Trophoblast cell (in vitro differentiated cells and primary cell): ENCODE data around the gene BCL11B.
A peak's percentile ranks its signal among the peaks of the same experiment; 100 is the strongest.

Source experiments
- DNase-seq, 2 donors: peaks; one replicate each; pipeline ENCODE4 v3.0.0-alpha.2; 2016
- H2AFZ ChIP-seq: 2 replicates; pipeline ENCODE4 v1.6.1; 2013; ENCODE audit warnings: low read length, moderate library complexity, mild to moderate bottlenecking; ENCODE audit not compliant: insufficient read depth, poor library complexity
- H2AK5ac ChIP-seq: 2 replicates; pipeline ENCODE4 v1.6.1; 2013; ENCODE audit warnings: mild to moderate bottlenecking, low read length
- H2BK120ac ChIP-seq: 2 replicates; pipeline ENCODE4 v1.6.1; 2013; ENCODE audit warnings: low read length, mild to moderate bottlenecking, moderate library complexity; ENCODE audit not compliant: insufficient read depth, poor library complexity
- H2BK12ac ChIP-seq: 2 replicates; pipeline ENCODE4 v1.6.1; 2013; ENCODE audit warnings: mild to moderate bottlenecking, low read length, moderate library complexity
- H2BK5ac ChIP-seq: 2 replicates; pipeline ENCODE4 v1.6.1; 2013; ENCODE audit warnings: low read length, low read depth, moderate library complexity, mild to moderate bottlenecking; ENCODE audit not compliant: poor library complexity
- H3K14ac ChIP-seq: 2 replicates; pipeline ENCODE4 v1.6.1; 2013; ENCODE audit warnings: mild to moderate bottlenecking, low read length
- H3K18ac ChIP-seq: 2 replicates; pipeline ENCODE4 v1.6.1; 2013; ENCODE audit warnings: mild to moderate bottlenecking, low read length
- H3K23ac ChIP-seq: 2 replicates; pipeline ENCODE4 v1.6.1; 2013; ENCODE audit warnings: low read length
- H3K27ac ChIP-seq: 2 replicates; pipeline ENCODE4 v1.5.1; 2013; ENCODE audit warnings: low read depth, mild to moderate bottlenecking, inconsistent platforms, low read length, moderate library complexity
- H3K27me3 ChIP-seq: 2 replicates; pipeline ENCODE4 v1.6.1; 2013; ENCODE audit warnings: inconsistent platforms, mild to moderate bottlenecking, low read length, moderate library complexity; ENCODE audit not compliant: insufficient read depth
- H3K36me3 ChIP-seq, 2 experiments: 1 replicate in 1 of 2; 2 replicates in 1 of 2; pipeline ENCODE4 v1.6.1; 2013; ENCODE audit warnings: low read length in 2 of 2, mild to moderate bottlenecking in 2 of 2, moderate library complexity in 1 of 2; ENCODE audit not compliant: insufficient read depth in 2 of 2, control insufficient read depth in 1 of 2
- H3K4ac ChIP-seq: 2 replicates; pipeline ENCODE4 v1.6.1; 2013; ENCODE audit warnings: low read depth, mild to moderate bottlenecking, low read length, moderate library complexity
- H3K4me1 ChIP-seq, 2 experiments: 1 replicate in 1 of 2; 2 replicates in 1 of 2; pipeline ENCODE4 v1.6.1; 2013; ENCODE audit warnings: low read length in 2 of 2, mild to moderate bottlenecking in 2 of 2, moderate library complexity in 1 of 2; ENCODE audit not compliant: insufficient read depth in 2 of 2, control insufficient read depth in 1 of 2
- H3K4me2 ChIP-seq: 2 replicates; pipeline ENCODE4 v1.6.1; 2013; ENCODE audit warnings: inconsistent platforms, mild to moderate bottlenecking, low read length, moderate library complexity
- H3K4me3 ChIP-seq: 2 replicates; pipeline ENCODE4 v1.5.1; 2013; ENCODE audit warnings: mild to moderate bottlenecking, low read depth, low read length, inconsistent platforms
- H3K79me1 ChIP-seq: one replicate; pipeline ENCODE4 v1.6.1; 2013; ENCODE audit warnings: low read length
- H3K79me2 ChIP-seq: 2 replicates; pipeline ENCODE4 v1.6.1; 2013; ENCODE audit warnings: low read length, mild to moderate bottlenecking; ENCODE audit not compliant: control insufficient read depth, insufficient read depth, poor library complexity
- H3K9ac ChIP-seq: 2 replicates; pipeline ENCODE4 v1.6.1; 2013; ENCODE audit warnings: mild to moderate bottlenecking, low read length
- H3K9me3 ChIP-seq: 2 replicates; pipeline ENCODE4 v1.6.1; 2013; ENCODE audit warnings: low read depth, mild to moderate bottlenecking, control low read depth, inconsistent platforms, low read length; ENCODE audit not compliant: insufficient read depth
- H4K12ac ChIP-seq: 2 replicates; pipeline ENCODE4 v1.6.1; 2013; ENCODE audit warnings: low read depth, mild to moderate bottlenecking, low read length, moderate library complexity
- H4K8ac ChIP-seq: 2 replicates; pipeline ENCODE4 v1.6.1; 2013; ENCODE audit warnings: low read depth, mild to moderate bottlenecking, low read length, moderate library complexity
- H4K91ac ChIP-seq: one replicate; pipeline ENCODE4 v1.6.1; 2013; ENCODE audit warnings: low read depth, mild to moderate bottlenecking, low read length, moderate library complexity
- WGBS: extraction: QIAGEN DNeasy Blood & Tissue Kit; methylation state at CpG from one replicate; pipeline ENCODE4 v1.1.7; 2013; ENCODE audit warnings: missing lambda C conversion rate; ENCODE audit not compliant: insufficient read length, insufficient coverage; ENCODE audit errors: extremely low coverage; 5-methylcytosine and 5-hydroxymethylcytosine counted together

Gene BCL11B

DNA sequence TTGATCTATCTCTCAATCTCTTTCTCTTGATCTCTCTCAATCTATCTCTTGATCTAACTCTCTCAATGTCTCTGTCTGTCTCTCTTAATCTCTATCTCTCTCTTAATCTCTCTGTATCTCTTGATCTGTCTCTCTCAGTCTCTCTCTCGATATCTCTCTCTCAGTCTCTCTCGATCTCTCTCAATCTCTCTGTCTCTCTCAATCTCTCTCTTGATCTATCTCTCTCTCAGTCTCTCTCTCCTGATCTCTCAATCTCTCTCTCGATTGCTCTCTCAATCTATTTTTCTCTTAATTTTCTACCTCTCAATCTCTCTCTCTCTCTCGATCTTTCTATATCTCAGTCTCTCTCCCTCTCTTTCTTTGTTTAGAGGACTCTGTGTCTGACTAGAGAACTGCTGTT is 126.7 kb downstream of the BCL11B start:
- no peak overlapping the region for H3K23ac ChIP-seq
- H3K9ac ChIP-seq: no peak overlapping the region
- no peak overlapping the region for H2BK120ac ChIP-seq
- H3K27ac ChIP-seq: no peak overlapping the region
- no peak overlapping the region for H3K18ac ChIP-seq
- H3K79me1 ChIP-seq: no peaks in the 10 kb centered on the region
- H2BK5ac ChIP-seq: no peak overlapping the region
- H3K27me3 ChIP-seq: no peaks in the 10 kb centered on the region
- H4K91ac ChIP-seq: no peak overlapping the region
- H3K4ac ChIP-seq: no peak overlapping the region
- H2BK12ac ChIP-seq: no peak overlapping the region
- no peak overlapping the region for H3K4me3 ChIP-seq
- no peak overlapping the region for H2AFZ ChIP-seq
- 100% methylated on average over 2 of the region's 4 CpGs for WGBS
- H2AK5ac ChIP-seq: no peak overlapping the region
- H3K4me2 ChIP-seq: no peak overlapping the region
- H3K4me1 ChIP-seq: peaks cover 3 to 5% of the 10 kb centered on the region in 2 experiments
- H3K9me3 ChIP-seq: no peaks in the 10 kb centered on the region
- no peaks in the 10 kb centered on the region for H3K79me2 ChIP-seq
- no peak for DNase-seq
- H3K36me3 ChIP-seq: no peaks in the 10 kb centered on the region
- H3K14ac ChIP-seq: no peak overlapping the region
- H4K8ac ChIP-seq: no peak overlapping the region
- H4K12ac ChIP-seq: no peak overlapping the region

DNA sequence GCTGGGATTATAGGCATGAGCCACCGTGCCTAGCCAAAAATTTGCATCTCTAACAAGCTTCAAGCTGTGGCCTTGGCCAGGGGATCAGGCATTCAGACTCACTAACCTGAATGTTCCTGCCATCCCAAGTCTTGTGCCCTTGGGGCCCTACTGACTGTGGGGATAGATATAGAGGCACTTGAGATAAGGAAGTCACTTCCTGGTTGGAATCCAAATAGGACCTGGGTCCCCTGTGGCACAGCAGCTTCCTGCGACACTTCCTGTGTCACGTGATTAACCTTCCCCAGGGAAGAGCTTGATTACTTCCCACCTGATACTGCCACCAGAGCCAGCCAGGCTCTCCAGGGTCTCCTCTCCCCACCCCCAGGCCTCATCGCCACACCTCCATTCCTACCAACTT is 128.2 kb downstream of the BCL11B start:
- H4K91ac ChIP-seq: no peak overlapping the region
- H3K14ac ChIP-seq: no peak overlapping the region
- no peak overlapping the region for H3K4me2 ChIP-seq
- no peak overlapping the region for H2AK5ac ChIP-seq
- H4K8ac ChIP-seq: peak overlapping the region; percentile 22
- no peak overlapping the region for H3K4me3 ChIP-seq
- no peak overlapping the region for H2AFZ ChIP-seq
- no peak overlapping the region for H3K4ac ChIP-seq
- H2BK120ac ChIP-seq: no peak overlapping the region
- no peak overlapping the region for H3K18ac ChIP-seq
- H3K79me2 ChIP-seq: no peaks in the 10 kb centered on the region
- H4K12ac ChIP-seq: no peak overlapping the region
- H3K9me3 ChIP-seq: peaks cover 2% of the 10 kb centered on the region
- no peak for DNase-seq
- no peak overlapping the region for H2BK5ac ChIP-seq
- no peaks in the 10 kb centered on the region for H3K27me3 ChIP-seq
- H3K23ac ChIP-seq: no peak overlapping the region
- WGBS: no CpG with 5 or more reads among the region's 4 CpGs
- H3K9ac ChIP-seq: no peak overlapping the region
- H3K27ac ChIP-seq: no peak overlapping the region
- no peaks in the 10 kb centered on the region for H3K36me3 ChIP-seq
- no peak overlapping the region for H2BK12ac ChIP-seq
- no peaks in the 10 kb centered on the region for H3K79me1 ChIP-seq
- H3K4me1 ChIP-seq: peaks cover 3 to 5% of the 10 kb centered on the region in 2 experiments

DNA sequence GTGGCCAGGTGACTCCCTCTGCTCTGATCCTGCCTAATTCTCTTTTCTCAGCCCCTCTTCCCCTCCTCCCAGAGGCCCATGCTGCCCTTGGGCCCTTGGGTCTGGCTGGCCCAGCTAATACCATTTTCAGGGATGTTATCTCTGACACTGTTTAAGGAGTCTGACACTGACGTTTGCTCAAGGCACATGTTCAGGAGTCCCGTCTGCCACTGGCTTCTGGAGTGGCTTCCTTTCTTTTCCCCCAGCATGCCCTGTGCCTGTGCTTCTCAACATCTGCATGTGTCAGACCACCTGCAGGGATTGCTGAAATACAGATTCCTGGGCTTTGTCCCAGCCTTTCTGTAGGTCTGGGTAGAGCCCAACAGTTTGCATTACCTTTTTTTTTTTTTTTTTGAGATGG is 128.9 kb downstream of the BCL11B start:
- Histone ChIP-seq H4K12ac (no peak overlapping the region), H3K4me3 (no peak overlapping the region), H4K8ac (no peak overlapping the region), H3K14ac (no peak overlapping the region), H2AK5ac (no peak overlapping the region), H3K79me1 (no peaks in the 10 kb centered on the region), H3K27me3 (no peaks in the 10 kb centered on the region), H3K9me3 (peaks cover 2% of the 10 kb centered on the region), H2BK12ac (no peak overlapping the region), H3K27ac (no peak overlapping the region), H3K4me2 (no peak overlapping the region), H2AFZ (no peak overlapping the region), H3K4me1 (peaks cover 3 to 5% of the 10 kb centered on the region in 2 experiments), H3K18ac (no peak overlapping the region), H4K91ac (no peak overlapping the region), H3K79me2 (no peaks in the 10 kb centered on the region), H3K9ac (no peak overlapping the region), H3K23ac (no peak overlapping the region), H3K4ac (no peak overlapping the region), H2BK120ac (no peak overlapping the region), H2BK5ac (no peak overlapping the region), H3K36me3 (no peaks in the 10 kb centered on the region)
- no CpG with 5 or more reads among the region's 2 CpGs for WGBS
- no peak for DNase-seq

DNA sequence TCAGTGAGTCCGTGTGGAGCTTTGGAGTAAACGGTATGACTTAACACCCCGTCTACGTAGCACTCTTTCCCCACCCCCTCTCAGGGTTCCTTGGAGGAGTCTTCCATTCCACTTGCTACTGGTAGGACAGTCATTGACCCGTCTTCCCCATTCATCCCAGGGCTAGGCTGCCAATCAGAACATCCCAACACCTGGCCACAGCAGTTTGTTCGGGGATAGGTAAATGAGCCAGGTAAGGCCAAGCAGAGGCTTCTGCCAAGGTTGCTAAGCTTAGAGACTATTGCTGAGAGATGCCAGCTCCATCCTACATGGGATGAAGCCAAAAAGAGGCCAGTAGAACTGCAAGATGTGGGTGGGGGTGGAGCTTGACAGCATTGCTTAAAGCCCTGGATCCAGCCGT is 130.8 kb downstream of the BCL11B start:
- no peaks in the 10 kb centered on the region for H3K36me3 ChIP-seq
- no peak overlapping the region for H3K23ac ChIP-seq
- no CpG with 5 or more reads among the region's 7 CpGs for WGBS
- H2AK5ac ChIP-seq: no peak overlapping the region
- H3K27ac ChIP-seq: no peak overlapping the region
- H2BK120ac ChIP-seq: no peak overlapping the region
- no peaks in the 10 kb centered on the region for H3K79me1 ChIP-seq
- no peaks in the 10 kb centered on the region for H3K27me3 ChIP-seq
- no peak overlapping the region for H2AFZ ChIP-seq
- H4K91ac ChIP-seq: no peak overlapping the region
- DNase-seq: no peak
- no peak overlapping the region for H3K18ac ChIP-seq
- H3K9me3 ChIP-seq: peaks cover 2% of the 10 kb centered on the region
- no peak overlapping the region for H3K4me3 ChIP-seq
- no peak overlapping the region for H2BK5ac ChIP-seq
- no peak overlapping the region for H4K12ac ChIP-seq
- no peak overlapping the region for H2BK12ac ChIP-seq
- H3K4me1 ChIP-seq: peaks cover 3 to 5% of the 10 kb centered on the region in 2 experiments
- H3K79me2 ChIP-seq: no peaks in the 10 kb centered on the region
- no peak overlapping the region for H3K14ac ChIP-seq
- no peak overlapping the region for H3K4me2 ChIP-seq
- H4K8ac ChIP-seq: no peak overlapping the region
- no peak overlapping the region for H3K9ac ChIP-seq
- no peak overlapping the region for H3K4ac ChIP-seq
